ENCODE results near the gene SDE2. TPM values are rescaled to one million over a fixed set of nuclear protein-coding genes. Genes with fewer than 3 reads are reported as not detected.
A peak's percentile ranks its signal among the peaks of the same experiment; 100 is the strongest.
"Not testable (repeated sequence)": the region's sequence is repeated elsewhere in the genome, so short reads cannot be mapped to it uniquely, and the experiment has no call there.

The SDE2 gene
- total RNA-seq, 2 experiments from 2014 or later = 17.2 to 18.5 TPM

GRCh38 chr1:226027538-226028217 lies 28.5 kb upstream of the SDE2 start:
- Mint-ChIP-seq H3K4me1 (no peaks in the 10 kb centered on the region), H3K9me3 (no peaks in the 10 kb centered on the region), H3K27me3 (peaks cover 8% of the 10 kb centered on the region), H3K27ac (no peak overlapping the region), H3K36me3 (no peaks in the 10 kb centered on the region), H3K4me3 (no peak overlapping the region)
- DNase-seq (no peak), ATAC-seq (ENCODE audit: low read depth) (no peak)
- POLR2A ChIA-PET = interaction anchor here (0.9 kb wide), 1 partner anchor 35 kb away, joined by 3 read pairs; the partner anchor contains the start of gene H3-3A

- no peaks in the 10 kb centered on the region for H3K4me1 Mint-ChIP-seq
- POLR2A ChIA-PET = no interaction called here
- no peak for ATAC-seq (ENCODE audit: low read depth)
- DNase-seq = no peak
- H3K27me3 Mint-ChIP-seq = peaks cover 5% of the 10 kb centered on the region
- H3K36me3 Mint-ChIP-seq = no peaks in the 10 kb centered on the region
- H3K9me3 Mint-ChIP-seq = no peaks in the 10 kb centered on the region
- H3K4me3 Mint-ChIP-seq = no peak overlapping the region
- H3K27ac Mint-ChIP-seq = no peak overlapping the region
Measured at GRCh38 chr1:226026833-226027232, 27.7 kb upstream of the SDE2 start.

- Mint-ChIP-seq H3K27ac (no peak overlapping the region), H3K36me3 (no peaks in the 10 kb centered on the region), H3K9me3 (no peaks in the 10 kb centered on the region), H3K4me1 (no peaks in the 10 kb centered on the region), H3K4me3 (no peak overlapping the region), H3K27me3 (peaks cover 7% of the 10 kb centered on the region)
- no peak for DNase-seq
- POLR2A ChIA-PET = no interaction called here
- no peak for ATAC-seq (ENCODE audit: low read depth)
Measured at GRCh38 chr1:226023735-226024134, 24.6 kb upstream of the SDE2 start.

- no peak overlapping the region for H3K27ac Mint-ChIP-seq
- H3K36me3 Mint-ChIP-seq = no peaks in the 10 kb centered on the region
- peaks cover 7% of the 10 kb centered on the region for H3K27me3 Mint-ChIP-seq
- DNase-seq (no peak), ATAC-seq (ENCODE audit: low read depth) (no peak)
- no peaks in the 10 kb centered on the region for H3K9me3 Mint-ChIP-seq
- POLR2A ChIA-PET = interaction anchor here (0.6 to 1.1 kb wide), 2 partner anchors 22 to 408 kb away, joined by 3 to 4 read pairs; partner anchors contain the start of gene SDE2
- H3K4me3 Mint-ChIP-seq = no peak overlapping the region
- H3K4me1 Mint-ChIP-seq = no peaks in the 10 kb centered on the region
Measured at GRCh38 chr1:226021801-226022200, 22.7 kb upstream of the SDE2 start.

GRCh38 chr1:226021401-226021800 lies 22.3 kb upstream of the SDE2 start:
- Mint-ChIP-seq H3K4me3 (no peak overlapping the region), H3K36me3 (no peaks in the 10 kb centered on the region), H3K27me3 (peaks cover 11% of the 10 kb centered on the region), H3K4me1 (no peaks in the 10 kb centered on the region), H3K9me3 (no peaks in the 10 kb centered on the region), H3K27ac (no peak overlapping the region)
- POLR2A ChIA-PET = interaction anchor here (0.6 to 1.1 kb wide), 2 partner anchors 22 to 408 kb away, joined by 3 to 4 read pairs; partner anchors contain the start of gene SDE2
- DNase-seq (no peak), ATAC-seq (ENCODE audit: low read depth) (no peak)

GRCh38 chr1:226019572-226019971 lies 20.4 kb upstream of the SDE2 start:
- ATAC-seq (ENCODE audit: low read depth) = no peak
- H3K9me3 Mint-ChIP-seq = no peaks in the 10 kb centered on the region
- no peak overlapping the region for H3K4me3 Mint-ChIP-seq
- POLR2A ChIA-PET = interaction anchor here (0.7 kb wide), 1 partner anchor 534 kb away, joined by 6 read pairs; no protein-coding TSS in a partner anchor
- H3K27ac Mint-ChIP-seq = no peak overlapping the region
- no peaks in the 10 kb centered on the region for H3K36me3 Mint-ChIP-seq
- H3K27me3 Mint-ChIP-seq = peaks cover 11% of the 10 kb centered on the region
- DNase-seq = no peak
- H3K4me1 Mint-ChIP-seq = peaks cover 2% of the 10 kb centered on the region

- DNase-seq = no peak
- peaks cover 12% of the 10 kb centered on the region for H3K27me3 Mint-ChIP-seq
- H3K4me1 Mint-ChIP-seq = peaks cover 2% of the 10 kb centered on the region
- no peak for ATAC-seq (ENCODE audit: low read depth)
- POLR2A ChIA-PET = interaction anchor here (1.1 kb wide), 1 partner anchor 17 kb away, joined by 4 read pairs; the partner anchor contains the start of gene SDE2
- H3K36me3 Mint-ChIP-seq = no peaks in the 10 kb centered on the region
- H3K9me3 Mint-ChIP-seq = no peaks in the 10 kb centered on the region
- no peak overlapping the region for H3K4me3 Mint-ChIP-seq
- H3K27ac Mint-ChIP-seq = no peak overlapping the region
Measured at GRCh38 chr1:226017070-226017469, 17.9 kb upstream of the SDE2 start.

GRCh38 chr1:226009650-226010044 lies 10.5 kb upstream of the SDE2 start:
- no peak for DNase-seq
- H3K4me1 Mint-ChIP-seq = peaks cover 3% of the 10 kb centered on the region
- no peak overlapping the region for H3K4me3 Mint-ChIP-seq
- POLR2A ChIA-PET = interaction anchor here (1.1 to 1.7 kb wide), 2 partner anchors 10 to 53 kb away, joined by 5 to 7 read pairs; partner anchors contain the start of genes H3-3A and SDE2
- no peaks in the 10 kb centered on the region for H3K9me3 Mint-ChIP-seq
- no peaks in the 10 kb centered on the region for H3K36me3 Mint-ChIP-seq
- H3K27me3 Mint-ChIP-seq = peaks cover 5% of the 10 kb centered on the region
- H3K27ac Mint-ChIP-seq = no peak overlapping the region
- no peak for ATAC-seq (ENCODE audit: low read depth)

GRCh38 chr1:226007126-226007892 lies 8.2 kb upstream of the SDE2 start:
- not testable (repeated sequence) for H3K4me3 Mint-ChIP-seq

GRCh38 chr1:226006686-226007085 lies 7.5 kb upstream of the SDE2 start:
- Mint-ChIP-seq H3K4me1 (peaks cover 29% of the 10 kb centered on the region), H3K4me3 (no peak overlapping the region), H3K27me3 (peaks cover 4% of the 10 kb centered on the region), H3K36me3 (no peaks in the 10 kb centered on the region), H3K27ac (no peak overlapping the region), H3K9me3 (no peaks in the 10 kb centered on the region)
- ATAC-seq (ENCODE audit: low read depth) (no peak), DNase-seq (no peak)
- POLR2A ChIA-PET = no interaction called here

More at GRCh38 chr1:226007126-226007892, 8.2 kb upstream of the SDE2 start:
- POLR2A ChIA-PET = interaction anchor here (0.7 to 1.4 kb wide), 2 partner anchors 8 to 14 kb away, joined by 3 to 5 read pairs; partner anchors contain the start of gene SDE2
- peaks cover 22% of the 10 kb centered on the region for H3K4me1 Mint-ChIP-seq
- not testable (repeated sequence) for DNase-seq; H3K27ac Mint-ChIP-seq; ATAC-seq (ENCODE audit: low read depth); H3K9me3 Mint-ChIP-seq; H3K36me3 Mint-ChIP-seq; H3K27me3 Mint-ChIP-seq

GRCh38 chr1:226004396-226004795 lies 5.3 kb upstream of the SDE2 start:
- no peaks in the 10 kb centered on the region for H3K9me3 Mint-ChIP-seq
- ATAC-seq (ENCODE audit: low read depth) (no peak), DNase-seq (no peak)
- H3K27ac Mint-ChIP-seq = peak overlapping the region; percentile 28
- POLR2A ChIA-PET = interaction anchor here (0.6 to 10.1 kb wide), 4 partner anchors 60 to 106 kb away, joined by 3 to 287 read pairs (median 6); partner anchors contain the start of gene H3-3A
- H3K36me3 Mint-ChIP-seq = no peaks in the 10 kb centered on the region
- peaks cover 4% of the 10 kb centered on the region for H3K27me3 Mint-ChIP-seq
- H3K4me3 Mint-ChIP-seq = peak overlapping the region; percentile 51
- H3K4me1 Mint-ChIP-seq = peaks cover 43% of the 10 kb centered on the region

- no peak for ATAC-seq (ENCODE audit: low read depth)
- no peaks in the 10 kb centered on the region for H3K9me3 Mint-ChIP-seq
- no peaks in the 10 kb centered on the region for H3K27me3 Mint-ChIP-seq
- peaks cover 43% of the 10 kb centered on the region for H3K4me1 Mint-ChIP-seq
- no peak for DNase-seq
- H3K27ac Mint-ChIP-seq = peak overlapping the region; percentile 64
- H3K36me3 Mint-ChIP-seq = peaks cover 3% of the 10 kb centered on the region
- H3K4me3 Mint-ChIP-seq = peak overlapping the region; percentile 26
- POLR2A ChIA-PET = interaction anchor here (0.6 to 10.1 kb wide), 4 partner anchors 60 to 107 kb away, joined by 3 to 287 read pairs (median 6); partner anchors contain the start of gene H3-3A
Measured at GRCh38 chr1:226003502-226004170, 4.5 kb upstream of the SDE2 start.

Data from activated naive CD8-positive, alpha-beta T cell treated with anti-CD3 and anti-CD28 coated beads, Interleukin-2, amount 10 ng/mL, durations not matched to agents 7 days and 5 days (primary cell).